ENCODE results near the gene H2AZ2. TPM values are rescaled to one million over a fixed set of nuclear protein-coding genes. Genes with fewer than 3 reads are reported as not detected.
"Not testable (repeated sequence)": the region's sequence is repeated elsewhere in the genome, so short reads cannot be mapped to it uniquely, and the experiment has no call there.

The H2AZ2 gene
- total and polyA plus RNA-seq, 2 donors (not counting 1 experiment from before 2014, with no cell fraction given), result 55.3 to 129 TPM

GRCh38 chr7:44870780-44871179, 22.9 kb upstream of the H2AZ2 start:
- POLR2A ChIA-PET; H3K4me2 ChIP-seq (replicated peaks; ENCODE audit: low read depth, low read length, poor library complexity, severe bottlenecking); H2AFZ ChIP-seq (ENCODE audit: insufficient read depth, low read depth, low read length, poor library complexity, severe bottlenecking); H3K27ac ChIP-seq (ENCODE audit: low read length in 2 of 2); H3K36me3 ChIP-seq (replicated peaks in 1 of 2; ENCODE audit: control extremely low read depth in 1 of 2, control insufficient read depth in 1 of 2, extremely low read depth in 1 of 2, insufficient read depth in 2 of 2, low read length in 1 of 2); H3K4me3 Mint-ChIP-seq; H3K9ac ChIP-seq (ENCODE audit: low read length); H3K4me1 Mint-ChIP-seq; H3K79me2 ChIP-seq (ENCODE audit: control insufficient read depth, insufficient read depth, low read length); DNase-seq; H3K4me3 ChIP-seq (ENCODE audit: control extremely low read depth in 1 of 5, extremely low read depth in 1 of 5, insufficient read depth in 1 of 5, low read depth in 2 of 5, low read length in 4 of 5); CTCF ChIA-PET; H3K9me3 Mint-ChIP-seq (ENCODE audit: insufficient read depth); H3K27me3 Mint-ChIP-seq; intact Hi-C loops (cut with micrococcal nuclease); H3K4me1 ChIP-seq (ENCODE audit: control insufficient read depth in 2 of 2, insufficient read depth in 2 of 2, low read length in 2 of 2); H3K27ac Mint-ChIP-seq; H4K20me1 ChIP-seq (ENCODE audit: control insufficient read depth, insufficient read depth, low read length, poor library complexity, severe bottlenecking); H3K27me3 ChIP-seq (replicated peaks in 1 of 4; ENCODE audit: control extremely low read depth in 1 of 4, control insufficient read depth in 3 of 4, insufficient read depth in 4 of 4, low read length in 3 of 4); ATAC-seq (ENCODE audit: low read depth); H3K9me3 ChIP-seq (ENCODE audit: control extremely low read depth in 1 of 3, control insufficient read depth in 2 of 3, insufficient read depth in 1 of 3, low read length in 2 of 3): not testable (repeated sequence)
- 93% methylated on average over 22 of the region's 29 CpGs for WGBS (ENCODE audit: insufficient coverage)

- H3K9ac ChIP-seq (ENCODE audit: low read length); H3K79me2 ChIP-seq (ENCODE audit: control insufficient read depth, insufficient read depth, low read length); H3K9me3 ChIP-seq (ENCODE audit: control extremely low read depth in 1 of 3, control insufficient read depth in 2 of 3, insufficient read depth in 1 of 3, low read length in 2 of 3); H2AFZ ChIP-seq (ENCODE audit: insufficient read depth, low read depth, low read length, poor library complexity, severe bottlenecking); H4K20me1 ChIP-seq (ENCODE audit: control insufficient read depth, insufficient read depth, low read length, poor library complexity, severe bottlenecking); POLR2A ChIA-PET; H3K27ac Mint-ChIP-seq; H3K9me3 Mint-ChIP-seq (ENCODE audit: insufficient read depth); H3K27me3 ChIP-seq (replicated peaks in 1 of 4; ENCODE audit: control extremely low read depth in 1 of 4, control insufficient read depth in 3 of 4, insufficient read depth in 4 of 4, low read length in 3 of 4); ATAC-seq (ENCODE audit: low read depth); H3K4me1 Mint-ChIP-seq; H3K4me3 Mint-ChIP-seq; intact Hi-C loops (cut with micrococcal nuclease); H3K27ac ChIP-seq (ENCODE audit: low read length in 2 of 2); H3K4me3 ChIP-seq (ENCODE audit: control extremely low read depth in 1 of 5, extremely low read depth in 1 of 5, insufficient read depth in 1 of 5, low read depth in 2 of 5, low read length in 4 of 5); H3K36me3 ChIP-seq (replicated peaks in 1 of 2; ENCODE audit: control extremely low read depth in 1 of 2, control insufficient read depth in 1 of 2, extremely low read depth in 1 of 2, insufficient read depth in 2 of 2, low read length in 1 of 2); H3K27me3 Mint-ChIP-seq; H3K4me1 ChIP-seq (ENCODE audit: control insufficient read depth in 2 of 2, insufficient read depth in 2 of 2, low read length in 2 of 2); H3K4me2 ChIP-seq (replicated peaks; ENCODE audit: low read depth, low read length, poor library complexity, severe bottlenecking); CTCF ChIA-PET; DNase-seq: not testable (repeated sequence)
- WGBS (ENCODE audit: insufficient coverage), result no CpG with 5 or more reads among the region's 3 CpGs
Measured at GRCh38 chr7:44870336-44870735, 22.4 kb upstream of the H2AZ2 start.

All from B cell (primary cell).